Astrocyte of the spinal cord (primary cell): ENCODE results near the gene CFAP57.

ENCODE experiments used
- DNase-seq: peaks from one replicate; pipeline ENCODE4 v3.0.0; 2011; ENCODE audit warnings: low read depth, low spot score
- H3K4me3 ChIP-seq: 2 replicates; pipeline ENCODE4 v1.5.1; 2011; ENCODE audit warnings: low read depth, mild to moderate bottlenecking, low read length, moderate library complexity
- in situ Hi-C: cut with HindIII; loops from 2 replicates; pipeline ENCODE4 v1.10.0; 2017; ENCODE audit warnings: low sequenced_read_pairs
- TF ChIP-seq, protein P1 (sequence below): IDR thresholded peaks from 2 replicates; pipeline ENCODE4 v1.5.1; 2012; ENCODE audit warnings: low read depth, mild to moderate bottlenecking, low read length, inconsistent platforms

Gene CFAP57

DNA sequence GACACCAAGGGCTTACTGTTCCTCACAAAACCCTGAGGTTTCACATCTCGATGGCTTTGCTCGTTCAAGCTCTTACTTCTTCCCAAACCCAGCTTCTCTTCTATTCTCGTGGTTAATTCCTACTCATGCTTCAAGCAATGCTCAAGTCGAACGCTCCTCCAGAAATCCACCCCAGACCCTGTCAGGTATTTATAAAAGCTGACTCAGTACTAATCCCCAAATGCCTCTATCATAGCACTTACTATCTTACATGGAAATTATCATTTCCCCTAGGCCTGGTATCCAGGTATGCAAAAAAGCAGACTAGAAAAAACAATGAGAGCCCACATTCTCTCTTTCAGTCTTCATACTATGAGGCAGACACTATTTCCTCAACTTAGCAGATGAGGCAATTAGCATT lies 6.4 kb upstream of the CFAP57 start:
- no peak for DNase-seq
- H3K4me3 ChIP-seq = no peak overlapping the region
- in situ Hi-C loops = no loop called here
- TF ChIP-seq, protein P1, sequence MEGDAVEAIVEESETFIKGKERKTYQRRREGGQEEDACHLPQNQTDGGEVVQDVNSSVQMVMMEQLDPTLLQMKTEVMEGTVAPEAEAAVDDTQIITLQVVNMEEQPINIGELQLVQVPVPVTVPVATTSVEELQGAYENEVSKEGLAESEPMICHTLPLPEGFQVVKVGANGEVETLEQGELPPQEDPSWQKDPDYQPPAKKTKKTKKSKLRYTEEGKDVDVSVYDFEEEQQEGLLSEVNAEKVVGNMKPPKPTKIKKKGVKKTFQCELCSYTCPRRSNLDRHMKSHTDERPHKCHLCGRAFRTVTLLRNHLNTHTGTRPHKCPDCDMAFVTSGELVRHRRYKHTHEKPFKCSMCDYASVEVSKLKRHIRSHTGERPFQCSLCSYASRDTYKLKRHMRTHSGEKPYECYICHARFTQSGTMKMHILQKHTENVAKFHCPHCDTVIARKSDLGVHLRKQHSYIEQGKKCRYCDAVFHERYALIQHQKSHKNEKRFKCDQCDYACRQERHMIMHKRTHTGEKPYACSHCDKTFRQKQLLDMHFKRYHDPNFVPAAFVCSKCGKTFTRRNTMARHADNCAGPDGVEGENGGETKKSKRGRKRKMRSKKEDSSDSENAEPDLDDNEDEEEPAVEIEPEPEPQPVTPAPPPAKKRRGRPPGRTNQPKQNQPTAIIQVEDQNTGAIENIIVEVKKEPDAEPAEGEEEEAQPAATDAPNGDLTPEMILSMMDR = no peak

GRCh38 chr1:43171312-43171875 lies 736 bp upstream of the CFAP57 start:
- no peak for DNase-seq

GRCh38 chr1:43172527-43172972 lies 420 bp downstream of the CFAP57 start:
- DNase-seq = peak; percentile 85
- TF ChIP-seq, protein P1 = no peak
- in situ Hi-C loops = no loop called here
- peak overlapping the region; percentile 97 for H3K4me3 ChIP-seq

More at GRCh38 chr1:43171312-43171875, 736 bp upstream of the CFAP57 start:
- peak overlapping the region; percentile 97 for H3K4me3 ChIP-seq
- in situ Hi-C loops = no loop called here
- TF ChIP-seq, protein P1 = no peak

DNA sequence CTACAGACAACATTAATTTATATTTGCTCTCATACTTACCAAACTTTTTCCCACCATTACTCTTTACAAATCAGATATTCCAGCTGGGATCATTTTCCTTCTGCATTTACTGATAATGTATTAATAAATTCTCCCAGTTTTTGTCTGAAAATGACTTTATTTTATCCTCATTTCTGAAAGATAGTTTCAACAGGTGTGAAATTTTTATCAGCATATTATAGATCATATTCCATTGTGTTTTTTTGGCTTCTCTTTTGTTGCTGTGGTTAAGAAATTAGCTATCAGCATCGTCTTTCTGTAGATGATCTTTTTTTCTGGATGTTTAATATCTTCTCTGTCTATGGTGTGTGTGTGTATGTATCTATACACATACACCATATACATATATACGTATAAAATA lies 2.7 kb downstream of the CFAP57 start:
- TF ChIP-seq, protein P1 = no peak
- in situ Hi-C loops = no loop called here
- no peak for DNase-seq
- H3K4me3 ChIP-seq = no peak overlapping the region

DNA sequence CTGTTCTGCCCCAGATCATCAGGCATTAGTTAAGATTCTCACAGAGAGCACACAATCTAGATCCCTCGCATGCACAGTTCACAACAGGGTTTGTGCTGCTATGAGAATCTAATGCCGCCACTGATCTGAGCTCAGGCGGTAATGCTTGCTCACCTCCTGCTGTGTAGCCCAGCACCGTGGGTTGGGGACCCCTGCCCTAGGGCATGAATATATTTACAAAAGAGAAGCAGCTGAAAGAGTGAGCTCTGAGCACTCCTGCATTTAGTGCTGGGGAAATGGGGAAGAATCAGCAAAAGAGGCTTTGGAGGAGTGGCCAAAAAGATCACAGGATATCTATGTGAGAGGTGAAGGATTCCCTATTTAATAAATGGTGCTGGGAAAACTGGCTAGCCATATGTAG lies 5.6 kb downstream of the CFAP57 start:
- H3K4me3 ChIP-seq = no peak overlapping the region
- TF ChIP-seq, protein P1 = no peak
- in situ Hi-C loops = no loop called here
- no peak for DNase-seq

DNA sequence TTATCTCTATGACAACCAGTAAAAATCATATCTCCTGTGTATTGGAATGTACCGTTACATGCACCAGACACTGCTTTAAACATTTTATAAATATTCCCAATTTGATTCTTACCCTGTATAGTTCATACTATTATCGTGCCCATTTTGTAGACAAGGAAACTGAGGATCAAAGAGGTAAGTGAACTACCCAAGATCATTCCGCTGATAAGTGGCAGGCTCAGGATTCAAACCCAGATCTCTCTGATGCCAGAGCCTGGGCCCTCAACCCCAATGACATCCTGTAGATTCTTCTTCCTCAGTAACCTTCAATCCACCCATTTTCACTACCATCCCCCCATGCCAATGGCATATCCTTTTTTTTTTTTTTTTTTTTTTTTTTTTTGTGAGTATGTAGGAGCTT lies 12.3 kb downstream of the CFAP57 start:
- DNase-seq = no peak
- H3K4me3 ChIP-seq = no peak overlapping the region
- TF ChIP-seq, protein P1 = no peak
- in situ Hi-C loops = no loop called here
